ENCODE results near the gene GSTO2. TPM values are rescaled to one million over a fixed set of nuclear protein-coding genes. Genes with fewer than 3 reads are reported as not detected.

GSTO2 gene
- total and polyA plus RNA-seq, 10 of the 15 experiments (the other 5 are each of a cell fraction or from before 2014, with no cell fraction given), result 0.16 to 0.86 (median 0.46) TPM

GRCh38 chr10:104334561-104334960 lies 65.6 kb downstream of the GSTO2 start:
- no peaks in the 10 kb centered on the region for H3K9me3 ChIP-seq (replicated peaks; ENCODE audit: control insufficient read depth, insufficient read depth, low read length)
- H3K27ac ChIP-seq (ENCODE audit: control insufficient read depth, insufficient read depth), result no peak overlapping the region
- peaks cover 0 to 5% of the 10 kb centered on the region in 2 experiments; a peak in 2 of 4 replicates for H3K36me3 ChIP-seq (ENCODE audit: control insufficient read depth in 2 of 2, insufficient read depth in 2 of 2, low read length in 1 of 2)
- in situ Hi-C loops (cut with MboI) (no loop called here), intact Hi-C loops (cut with micrococcal nuclease; ENCODE audit: unreplicated experiment) (loop anchor here (10.0 kb wide), 2 partner anchors 420 to 640 kb away; partner anchors contain the start of gene STN1)
- ChIA-PET RAD21 (ENCODE audit: unreplicated experiment) (interaction anchor here (2.3 to 5.7 kb wide), 3 partner anchors 13 to 28 kb away, joined by 15 to 39 read pairs (median 27); partner anchors contain the start of gene CFAP58), POLR2A (no interaction called here), SMC1A (ENCODE audit: uncharacterized antibody, unreplicated experiment) (interaction anchor here (0.7 to 7.0 kb wide), 3 partner anchors 13 to 28 kb away, joined by 4 to 58 read pairs (median 24); no protein-coding TSS in a partner anchor), CTCF (interaction anchor here (0.6 to 7.2 kb wide), 6 partner anchors 14 to 60 kb away, joined by 3 to 111 read pairs (median 4); partner anchors contain the start of gene CFAP58)
- TF ChIP-seq GATAD2B (conservative IDR thresholded peaks at IDR 0.05; ENCODE audit: low read depth) (no peak), CHD1 (IDR thresholded peaks at IDR 0.05; ENCODE audit: low read depth, low read length) (no peak), TCF12 (IDR thresholded peaks at IDR 0.05; ENCODE audit: low read depth, low read length) (no peak), SMARCA5 (IDR thresholded peaks at IDR 0.05) (no peak), MEF2B (IDR thresholded peaks at IDR 0.05; ENCODE audit: partially characterized antibody, poor library complexity, severe bottlenecking) (no peak), MAX (IDR thresholded peaks at IDR 0.05; ENCODE audit: low read depth, low read length) (no peak), RBBP5 (conservative IDR thresholded peaks at IDR 0.05) (no peak), ATF7 (IDR thresholded peaks at IDR 0.05; ENCODE audit: low read depth) (no peak), ZNF24 (IDR thresholded peaks at IDR 0.05) (no peak), IKZF1 (conservative IDR thresholded peaks at IDR 0.05) (no peak)
- no peak overlapping the region for H2AFZ ChIP-seq (ENCODE audit: control insufficient read depth, low read depth, low read length)
- FAIRE-seq (no peak), ATAC-seq (no peak), DNase-seq (ENCODE audit: low read depth, low spot score) (no peak)
- H4K20me1 ChIP-seq (ENCODE audit: control insufficient read depth, insufficient read depth), result peaks cover 20% of the 10 kb centered on the region
- BruUV-seq (replicated peaks), result no TSS peak
- peaks cover 21% of the 10 kb centered on the region for H3K4me1 ChIP-seq (ENCODE audit: control insufficient read depth, insufficient read depth, low read length)
- H3K79me2 ChIP-seq (ENCODE audit: control insufficient read depth, insufficient read depth, low read length), result peaks cover 67% of the 10 kb centered on the region
- 100% methylated on average over 6 of the region's 6 CpGs for WGBS (ENCODE audit: insufficient coverage, insufficient replicate concordance, low lambda C conversion rate, missing lambda C conversion rate)
- H3K4me3 ChIP-seq, result no peak overlapping the region
- H3K27me3 ChIP-seq (replicated peaks in 1 of 2; ENCODE audit: control insufficient read depth in 2 of 2, insufficient read depth in 2 of 2, low read length in 1 of 2), result no peaks in the 10 kb centered on the region
- no peak overlapping the region for H3K9ac ChIP-seq (ENCODE audit: control insufficient read depth, insufficient read depth, low read length)
- peak overlapping the region; percentile 69 for H3K4me2 ChIP-seq (ENCODE audit: control insufficient read depth, insufficient read depth)

All from GM12878 (cell line).